ENCODE results near the gene UBE2H. TPM values are rescaled to one million over a fixed set of nuclear protein-coding genes. Genes with fewer than 3 reads are reported as not detected.
A peak's percentile ranks its signal among the peaks of the same experiment; 100 is the strongest.

UBE2H gene
- total RNA-seq, 3 donors from 2014 or later, result 39.6 to 85.9 (median 40.0) TPM

DNA sequence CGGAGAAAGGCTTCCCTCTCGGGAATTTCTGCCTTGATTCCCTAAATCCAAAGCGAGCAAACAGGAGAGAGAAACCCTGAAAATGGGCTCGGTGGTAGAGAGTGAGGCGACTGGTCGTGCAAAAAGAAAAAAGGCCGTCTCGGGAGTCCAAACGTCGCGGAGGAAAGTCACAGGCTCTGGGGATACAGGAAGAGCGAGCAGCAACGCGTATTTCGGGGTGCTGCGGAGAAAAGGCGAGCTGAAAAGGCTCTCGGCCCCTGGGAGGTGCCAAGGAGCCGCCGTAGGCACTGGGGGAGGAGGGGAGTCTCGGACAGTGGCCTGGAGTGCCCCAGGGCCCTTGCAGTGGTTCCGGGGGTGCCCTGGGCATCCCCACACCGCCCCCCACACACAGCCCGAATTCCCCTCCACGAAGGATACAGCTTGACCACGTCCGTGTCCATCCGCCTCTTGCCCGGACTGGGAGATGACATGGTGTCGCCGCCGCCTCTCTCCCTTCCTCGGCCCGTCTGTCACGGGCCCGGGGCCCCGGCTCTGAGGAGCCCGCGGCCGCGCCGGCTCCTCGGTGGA is 591 bp downstream of the UBE2H start:
- peak; percentile 71 to 78 (median 77) for DNase-seq
- intact Hi-C loops (cut with DNase I, micrococcal nuclease), result no loop called here
- Histone ChIP-seq H3K4me1 (ENCODE audit: low read depth) (peaks cover 27% of the 10 kb centered on the region), H3K9me3 (no peaks in the 10 kb centered on the region), H3K36me3 (ENCODE audit: low read depth) (no peaks in the 10 kb centered on the region), H3K4me3 (peak overlapping the region; percentile 93)
- peak; percentile 62 for ATAC-seq
- TF ChIP-seq, protein P1, sequence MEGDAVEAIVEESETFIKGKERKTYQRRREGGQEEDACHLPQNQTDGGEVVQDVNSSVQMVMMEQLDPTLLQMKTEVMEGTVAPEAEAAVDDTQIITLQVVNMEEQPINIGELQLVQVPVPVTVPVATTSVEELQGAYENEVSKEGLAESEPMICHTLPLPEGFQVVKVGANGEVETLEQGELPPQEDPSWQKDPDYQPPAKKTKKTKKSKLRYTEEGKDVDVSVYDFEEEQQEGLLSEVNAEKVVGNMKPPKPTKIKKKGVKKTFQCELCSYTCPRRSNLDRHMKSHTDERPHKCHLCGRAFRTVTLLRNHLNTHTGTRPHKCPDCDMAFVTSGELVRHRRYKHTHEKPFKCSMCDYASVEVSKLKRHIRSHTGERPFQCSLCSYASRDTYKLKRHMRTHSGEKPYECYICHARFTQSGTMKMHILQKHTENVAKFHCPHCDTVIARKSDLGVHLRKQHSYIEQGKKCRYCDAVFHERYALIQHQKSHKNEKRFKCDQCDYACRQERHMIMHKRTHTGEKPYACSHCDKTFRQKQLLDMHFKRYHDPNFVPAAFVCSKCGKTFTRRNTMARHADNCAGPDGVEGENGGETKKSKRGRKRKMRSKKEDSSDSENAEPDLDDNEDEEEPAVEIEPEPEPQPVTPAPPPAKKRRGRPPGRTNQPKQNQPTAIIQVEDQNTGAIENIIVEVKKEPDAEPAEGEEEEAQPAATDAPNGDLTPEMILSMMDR (IDR thresholded peaks at IDR 0.05), result no peak

DNA sequence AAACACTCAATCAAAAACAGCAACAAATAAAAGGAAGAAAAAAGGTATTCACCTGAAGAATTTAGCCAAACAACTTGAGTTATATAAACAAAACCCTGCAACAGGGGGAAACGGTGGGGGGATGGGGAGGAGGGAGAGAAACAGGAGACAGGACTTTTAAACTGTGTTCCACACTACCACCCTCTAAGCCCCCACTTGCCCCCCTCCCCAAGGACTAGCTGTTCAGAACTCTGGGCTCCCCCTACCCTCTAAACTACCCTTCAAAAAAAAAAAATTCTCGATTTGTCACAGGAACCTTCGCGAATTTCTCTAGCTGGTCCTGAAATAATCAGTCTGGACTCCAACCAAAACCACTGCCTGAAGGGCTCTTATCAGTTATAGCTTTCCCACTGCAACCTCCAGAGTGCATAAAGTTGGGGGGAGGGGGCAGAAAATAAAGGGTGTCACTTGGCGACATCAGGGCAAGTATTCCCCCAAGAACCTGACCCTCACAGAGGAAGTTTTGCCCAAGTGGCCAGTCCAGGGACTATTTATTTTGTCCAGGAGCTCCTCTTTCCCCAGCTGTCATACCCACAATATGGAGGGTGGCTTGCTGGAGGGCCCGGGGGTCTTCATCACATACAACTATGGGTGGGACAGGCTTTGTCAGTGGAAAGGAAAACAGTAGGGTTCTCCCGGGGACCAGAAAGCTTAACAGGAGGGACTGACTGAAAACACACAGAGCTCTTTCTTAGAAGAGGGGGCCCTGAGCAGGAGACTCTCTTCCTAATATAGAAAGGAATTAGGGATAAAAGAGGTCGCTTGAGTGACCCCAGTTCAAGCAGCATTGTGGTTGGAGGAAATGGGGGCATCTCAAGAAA is 1.3 kb downstream of the UBE2H start:
- Histone ChIP-seq H3K4me1 (ENCODE audit: low read depth) (peaks cover 27% of the 10 kb centered on the region), H3K9me3 (no peaks in the 10 kb centered on the region), H3K4me3 (peak overlapping the region; percentile 93), H3K36me3 (ENCODE audit: low read depth) (no peaks in the 10 kb centered on the region)
- DNase-seq (peak in 1 of 3 donors; percentile 61), ATAC-seq (no peak)
- TF ChIP-seq, protein P1 (IDR thresholded peaks at IDR 0.05), result no peak
- intact Hi-C loops (cut with DNase I, micrococcal nuclease), result no loop called here

DNA sequence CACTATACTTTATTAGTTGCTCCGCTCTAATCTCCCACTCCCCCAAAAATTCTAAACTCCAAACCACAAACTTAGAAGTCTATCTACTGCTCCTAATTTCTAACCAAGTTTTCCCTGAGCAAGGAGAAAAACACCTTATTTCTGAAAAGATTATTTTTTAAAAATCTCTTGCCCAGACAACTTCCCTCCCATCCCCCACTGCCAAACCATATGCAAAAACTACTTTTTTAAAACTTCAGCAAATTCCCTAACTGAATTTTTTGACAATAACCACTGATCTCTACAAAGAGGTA is 1.9 kb downstream of the UBE2H start:
- Histone ChIP-seq H3K4me1 (ENCODE audit: low read depth) (peaks cover 27% of the 10 kb centered on the region), H3K4me3 (no peak overlapping the region), H3K36me3 (ENCODE audit: low read depth) (no peaks in the 10 kb centered on the region), H3K9me3 (no peaks in the 10 kb centered on the region)
- TF ChIP-seq, protein P1 (IDR thresholded peaks at IDR 0.05), result no peak
- no peak for ATAC-seq
- intact Hi-C loops (cut with DNase I, micrococcal nuclease), result no loop called here
- no peak for DNase-seq

DNA sequence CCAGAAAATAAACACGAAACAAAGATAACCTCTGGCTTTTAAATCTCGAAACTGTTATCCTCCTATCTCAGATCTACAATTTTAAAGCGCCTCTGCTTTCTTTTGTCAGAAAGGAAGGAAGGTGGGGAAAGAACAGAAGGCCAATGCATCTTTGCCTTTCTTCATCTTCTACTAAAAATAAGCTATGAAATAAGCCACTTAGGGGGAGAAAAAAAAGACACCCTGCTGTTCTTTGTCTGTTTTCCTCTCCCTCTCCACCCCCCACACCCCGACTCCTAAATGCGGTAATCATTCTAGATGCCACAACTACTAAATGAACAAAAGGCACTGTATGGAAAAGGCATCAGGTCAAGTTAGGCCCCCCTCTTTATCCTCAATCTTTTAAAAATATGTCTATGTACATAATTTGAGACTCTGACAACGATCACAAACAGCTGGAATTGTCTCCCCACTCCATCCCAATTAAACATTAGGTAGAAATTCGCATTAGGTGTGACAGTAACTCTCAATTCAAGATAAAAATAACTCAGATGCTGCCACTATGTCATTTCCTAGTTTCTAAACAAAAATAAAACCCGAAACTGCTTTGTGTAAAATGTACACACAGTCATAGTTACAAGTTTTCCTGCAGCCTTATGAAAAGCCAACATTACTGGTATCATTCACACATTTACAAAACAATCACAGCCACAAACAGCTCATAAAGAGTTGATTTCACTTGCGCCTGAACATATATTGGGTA is 2.4 kb downstream of the UBE2H start:
- H3K36me3 ChIP-seq (ENCODE audit: low read depth), result no peaks in the 10 kb centered on the region
- TF ChIP-seq, protein P1 (IDR thresholded peaks at IDR 0.05), result no peak
- peaks cover 27% of the 10 kb centered on the region for H3K4me1 ChIP-seq (ENCODE audit: low read depth)
- H3K4me3 ChIP-seq, result no peak overlapping the region
- DNase-seq, result no peak
- no peak for ATAC-seq
- intact Hi-C loops (cut with DNase I, micrococcal nuclease), result no loop called here
- H3K9me3 ChIP-seq, result no peaks in the 10 kb centered on the region

DNA sequence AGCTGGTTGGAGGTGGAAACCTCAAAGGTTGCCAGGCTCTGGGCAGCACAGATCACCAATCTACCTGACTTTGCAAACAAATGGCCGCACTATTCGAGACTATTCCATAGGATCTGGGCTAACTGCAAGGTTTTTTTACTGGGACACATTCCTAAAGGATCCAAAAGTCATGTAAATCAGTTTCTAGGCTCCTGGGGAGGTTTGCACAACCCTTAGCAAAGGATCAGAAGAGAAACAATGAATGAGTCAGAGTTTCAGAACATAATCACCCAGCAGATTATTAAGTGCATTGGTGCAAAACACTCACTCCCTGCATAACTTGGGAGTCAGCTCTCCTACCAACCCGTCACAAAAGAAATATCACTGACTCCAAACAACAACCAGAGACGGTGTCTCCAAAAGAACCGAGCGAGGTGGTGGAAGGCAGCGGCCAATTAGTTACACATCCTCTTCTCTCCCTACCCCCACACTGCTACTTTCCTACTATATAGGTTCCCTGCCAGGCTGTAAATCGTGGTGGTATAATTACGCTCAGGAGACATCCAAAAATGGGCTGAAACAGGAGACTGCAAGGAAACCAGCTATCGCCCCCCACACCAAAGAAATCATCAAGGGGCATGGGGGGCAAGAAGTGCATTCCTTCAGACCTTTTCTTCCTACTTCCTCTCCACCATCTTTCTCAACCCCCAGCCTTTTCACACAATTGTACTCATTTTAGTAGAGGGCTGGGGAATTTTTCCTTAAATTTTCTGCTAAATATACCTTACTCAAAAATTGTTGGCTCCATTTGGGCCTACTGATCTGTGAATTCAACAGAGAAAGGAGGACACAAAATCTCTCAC is 3.2 kb downstream of the UBE2H start:
- Histone ChIP-seq H3K4me1 (ENCODE audit: low read depth) (peaks cover 27% of the 10 kb centered on the region), H3K9me3 (no peaks in the 10 kb centered on the region), H3K4me3 (no peak overlapping the region), H3K36me3 (ENCODE audit: low read depth) (no peaks in the 10 kb centered on the region)
- peak in 1 of 3 donors; percentile 47 for DNase-seq
- peak; percentile 6 for ATAC-seq
- intact Hi-C loops (cut with DNase I, micrococcal nuclease), result no loop called here
- TF ChIP-seq, protein P1 (IDR thresholded peaks at IDR 0.05), result no peak
